Left forelimb (tissue), 1 donor: ENCODE data around the gene TBC1D14.

Experiments used
- DNase-seq: peaks from one replicate; pipeline ENCODE4 v3.0.0-alpha.2; 2018; ENCODE audit warnings: low spot score

The TBC1D14 gene

GRCh38 chr4:6929812-6930464, 20.3 kb downstream of the TBC1D14 start:
- no peak for DNase-seq

DNA sequence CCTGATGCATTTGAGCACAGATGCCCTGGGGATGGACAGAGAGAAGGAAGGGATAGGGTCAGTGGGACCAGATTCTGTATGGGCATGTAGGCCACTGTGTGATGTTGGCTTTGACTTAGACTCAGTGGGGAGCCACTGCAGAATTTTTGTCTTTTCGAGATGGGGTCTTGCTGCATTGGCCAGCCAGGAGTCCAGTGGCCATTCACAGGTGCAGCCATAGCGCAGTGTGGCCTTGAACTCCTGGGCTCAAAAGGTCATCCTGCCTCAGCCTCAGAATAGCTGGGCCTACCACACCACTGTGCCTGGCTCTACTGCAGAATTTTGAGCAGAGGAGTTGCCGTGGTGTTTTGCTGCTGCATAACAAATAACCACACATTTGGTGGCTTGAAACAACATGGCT, 22.8 kb downstream of the TBC1D14 start:
- no peak for DNase-seq

DNA sequence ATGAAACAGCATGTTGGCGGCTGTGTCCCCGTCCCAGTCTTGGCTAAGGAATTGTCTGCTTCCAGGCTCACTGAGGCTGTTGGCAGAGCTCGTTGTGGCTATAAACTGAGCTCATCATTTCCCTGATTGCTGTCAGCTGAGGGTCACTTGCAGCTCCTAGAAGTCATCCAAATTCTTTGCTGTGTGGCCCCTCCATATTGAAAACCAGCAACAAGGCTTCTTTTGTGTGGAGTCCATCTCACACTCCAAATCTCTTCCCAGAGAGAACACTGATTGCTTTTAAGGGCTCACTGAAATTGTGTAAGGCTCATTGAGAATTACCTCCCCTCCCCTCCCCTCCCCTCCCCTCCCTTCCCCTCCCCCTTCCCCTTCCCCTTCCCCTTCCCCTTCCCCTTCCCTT, 23.3 kb downstream of the TBC1D14 start:
- no peak for DNase-seq

GRCh38 chr4:6933691-6934430, 24.2 kb downstream of the TBC1D14 start:
- DNase-seq, result no peak

- no peak for DNase-seq
Observed at GRCh38 chr4:6935965-6936364, 26.3 kb downstream of the TBC1D14 start.

DNA sequence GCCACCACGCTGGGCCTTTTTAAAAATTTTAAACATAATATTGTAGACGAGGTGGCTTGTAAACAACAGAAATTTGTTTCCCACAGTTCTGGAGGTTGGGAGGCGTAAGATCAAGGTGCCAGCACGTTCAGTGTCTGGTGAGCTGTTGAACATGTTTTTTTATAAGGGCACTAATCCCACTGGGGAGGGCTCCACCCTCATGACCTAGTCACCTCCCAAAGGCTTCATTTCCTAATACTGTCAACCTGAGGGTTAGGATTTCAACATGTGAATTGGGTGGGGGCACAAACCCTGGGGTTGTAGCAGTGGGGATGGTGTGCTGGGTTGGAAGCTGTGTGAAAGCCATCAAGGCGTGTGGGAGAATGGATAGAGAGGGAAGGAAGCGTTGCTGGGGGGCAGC, 27.6 kb downstream of the TBC1D14 start:
- no peak for DNase-seq

- DNase-seq, result no peak
Observed at GRCh38 chr4:6937754-6938153, 28.1 kb downstream of the TBC1D14 start.

GRCh38 chr4:6938237-6938636, 28.6 kb downstream of the TBC1D14 start:
- no peak for DNase-seq

- no peak for DNase-seq
Observed at GRCh38 chr4:6938647-6939271, 29.1 kb downstream of the TBC1D14 start.

- DNase-seq, result no peak
Observed at GRCh38 chr4:6939761-6940743, 30.4 kb downstream of the TBC1D14 start.

DNA sequence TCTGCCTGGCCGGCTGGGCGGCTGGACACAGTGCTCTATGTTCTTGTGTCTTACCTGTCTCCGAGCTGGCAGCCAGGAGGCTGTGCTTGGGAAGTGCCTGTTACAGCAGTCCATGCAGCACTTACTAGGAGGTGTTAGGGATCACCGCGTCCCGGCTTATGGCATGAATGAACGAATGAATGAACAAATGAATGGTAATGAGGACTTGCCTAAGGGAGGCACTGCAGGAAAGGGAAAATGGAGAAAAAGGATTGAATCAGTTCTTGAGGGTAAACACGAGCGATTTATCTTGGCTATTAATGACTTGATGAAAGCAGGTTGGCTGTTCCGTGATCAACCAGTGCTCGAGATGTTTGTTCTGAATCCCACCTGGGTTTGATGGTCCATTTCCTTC, 31.1 kb downstream of the TBC1D14 start:
- no peak for DNase-seq

DNA sequence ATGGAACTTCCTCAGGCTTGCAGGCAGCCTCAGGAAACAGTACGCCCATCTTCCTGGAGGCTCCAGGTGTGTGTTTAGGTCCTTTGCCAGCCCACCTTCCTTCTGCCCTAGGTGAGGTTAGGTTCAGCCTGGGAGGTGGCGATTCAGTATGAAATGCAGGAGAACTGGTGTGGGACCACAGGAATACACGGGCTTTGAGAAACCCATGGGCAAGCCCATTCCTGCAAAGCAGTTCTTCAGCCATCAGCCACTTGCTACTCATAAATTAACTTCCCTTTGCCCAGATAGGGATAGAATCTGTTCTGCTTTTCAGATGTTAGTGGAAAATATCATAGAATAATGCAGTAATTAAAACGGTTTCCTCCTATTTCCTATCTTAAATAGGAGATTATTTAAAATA, 32.2 kb downstream of the TBC1D14 start:
- no peak for DNase-seq

- no peak for DNase-seq
Observed at GRCh38 chr4:6942238-6942800, 32.7 kb downstream of the TBC1D14 start.

DNA sequence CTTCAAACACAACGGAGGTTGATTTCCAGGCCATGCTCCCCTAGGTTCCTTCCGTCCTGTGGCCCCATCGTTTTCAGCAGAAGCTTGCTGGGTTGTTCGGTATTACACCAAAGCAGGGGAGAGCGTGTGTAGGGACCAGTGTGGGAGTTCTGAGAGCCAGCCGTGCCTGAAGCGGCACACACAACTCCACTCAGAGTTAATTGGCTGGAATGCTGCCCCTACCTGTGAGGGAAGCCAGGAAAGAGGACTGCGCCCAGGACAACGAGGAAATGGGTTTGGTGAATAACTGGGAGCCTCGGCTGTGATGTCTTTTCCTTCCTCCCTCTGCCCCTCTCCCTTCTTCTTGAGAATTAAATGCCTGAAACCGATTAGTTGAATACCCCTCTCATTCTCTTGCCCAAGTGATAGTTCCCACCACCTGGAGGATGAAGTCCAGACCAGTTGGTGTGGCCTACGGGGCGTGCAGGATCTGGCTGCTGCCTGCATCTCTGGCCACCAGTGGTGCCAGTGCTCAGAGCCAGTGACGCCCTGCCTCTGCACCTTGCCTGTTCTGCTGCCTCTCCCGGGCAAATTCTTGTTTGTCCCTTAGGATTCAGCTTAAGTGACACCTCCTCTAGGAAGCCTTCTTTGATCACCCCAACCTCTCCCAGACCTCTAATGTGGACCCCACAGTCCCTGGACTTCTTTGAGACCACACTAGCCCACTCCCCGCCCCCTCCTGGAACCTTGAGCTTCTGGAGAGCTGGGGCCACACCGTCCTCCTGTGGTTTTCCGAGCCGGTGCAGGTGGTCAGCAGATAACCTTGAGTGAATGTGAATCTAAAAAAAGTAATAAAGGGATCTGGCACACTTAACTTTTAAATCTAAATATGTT, 33.6 kb downstream of the TBC1D14 start:
- DNase-seq, result no peak

DNA sequence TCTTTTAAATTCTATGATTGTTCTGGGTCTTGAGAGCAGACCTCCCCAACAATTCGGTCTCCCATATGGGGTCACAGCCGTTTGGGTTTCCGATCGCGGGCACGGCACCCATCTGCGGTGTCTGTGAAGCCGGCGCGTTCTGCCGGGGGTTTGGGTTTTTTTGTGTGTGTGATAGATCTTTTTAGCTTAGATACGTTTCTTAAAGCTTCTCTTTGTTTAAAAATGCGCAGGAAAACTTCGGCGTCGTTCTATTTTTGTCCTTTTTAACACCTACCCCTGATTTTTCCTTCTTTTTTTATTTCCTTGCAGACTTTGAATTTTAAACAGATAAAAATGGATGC, 34.2 kb downstream of the TBC1D14 start:
- DNase-seq, result no peak

DNA sequence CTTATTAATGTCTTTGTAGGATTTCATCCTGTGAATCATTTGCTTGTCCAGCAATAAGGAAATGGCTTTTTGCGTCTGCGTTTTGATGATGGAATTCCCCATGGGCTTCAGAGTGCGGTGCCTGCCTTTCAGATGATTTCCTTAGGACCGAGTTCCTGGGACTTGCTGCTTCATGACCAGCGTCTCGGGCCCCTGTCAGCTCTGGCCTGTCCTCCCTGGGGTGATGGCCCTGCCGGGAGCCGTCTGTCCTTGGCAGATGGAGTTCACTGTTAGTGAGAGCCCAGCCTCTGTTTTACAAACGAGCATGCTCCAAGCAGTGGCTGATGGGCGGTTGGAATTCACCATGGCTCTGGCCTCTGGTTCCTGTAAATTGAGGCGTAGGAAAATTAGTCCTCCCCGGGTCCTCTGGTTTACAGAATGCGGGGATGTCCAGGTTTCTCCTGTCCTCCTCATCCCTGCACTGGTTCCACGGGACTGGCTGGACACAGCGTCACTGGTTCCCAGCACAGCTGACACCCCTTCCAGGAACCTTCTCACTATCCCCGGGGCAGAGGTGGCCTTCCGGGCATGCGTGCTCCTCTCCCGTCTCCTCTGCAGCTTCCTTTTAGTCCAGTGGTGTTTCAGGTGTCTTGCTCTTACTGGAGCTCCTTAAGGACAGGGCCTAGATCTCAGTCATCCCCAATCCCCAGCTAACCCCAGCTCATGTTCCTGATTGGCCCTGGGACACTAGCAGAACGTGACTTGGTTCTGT, 34.9 kb downstream of the TBC1D14 start:
- no peak for DNase-seq

DNA sequence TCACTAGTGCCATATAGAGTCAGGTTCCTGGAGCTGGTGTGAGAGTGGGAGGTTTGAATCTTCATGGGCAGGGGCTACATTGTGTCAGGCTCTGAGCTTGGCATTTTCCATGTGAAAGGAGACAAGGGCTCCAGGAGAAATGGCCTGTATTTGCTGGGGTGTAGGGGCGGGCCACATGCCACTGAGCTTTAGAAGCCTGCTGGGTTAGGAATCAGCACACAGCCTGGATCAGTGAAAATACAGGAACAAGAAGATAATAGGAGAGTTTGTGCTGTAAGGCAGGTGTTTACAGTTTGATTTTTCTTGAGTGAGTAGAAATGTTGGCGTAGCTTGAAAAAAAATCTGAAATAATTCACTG, 35.4 kb downstream of the TBC1D14 start:
- no peak for DNase-seq

DNA sequence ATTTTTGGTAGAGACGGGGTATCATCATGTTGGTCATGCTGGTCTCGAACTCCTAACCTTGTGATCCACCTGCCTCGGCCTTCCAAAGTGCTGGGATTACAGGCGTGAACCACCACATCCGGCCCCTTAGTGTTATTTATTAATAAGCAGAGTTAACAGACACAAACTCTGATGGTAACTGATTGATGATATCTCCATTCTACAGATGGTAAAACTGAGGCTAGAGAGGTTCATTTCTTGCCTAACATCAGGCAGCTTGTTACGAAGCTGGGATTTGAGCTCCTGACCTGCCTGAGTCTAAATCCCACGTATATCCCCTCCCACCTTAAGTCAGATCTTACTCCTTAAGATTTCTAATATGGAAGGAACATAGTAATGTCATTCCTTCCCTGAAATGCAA, 36.9 kb downstream of the TBC1D14 start:
- DNase-seq, result no peak

GRCh38 chr4:6948134-6948460, 38.5 kb downstream of the TBC1D14 start:
- DNase-seq, result no peak

GRCh38 chr4:6951880-6952381, 42.3 kb downstream of the TBC1D14 start:
- DNase-seq, result no peak
